ENCODE results near the gene FER.
"Not testable (repeated sequence)": the region's sequence is repeated elsewhere in the genome, so short reads cannot be mapped to it uniquely, and the experiment has no call there.

The FER gene

DNA sequence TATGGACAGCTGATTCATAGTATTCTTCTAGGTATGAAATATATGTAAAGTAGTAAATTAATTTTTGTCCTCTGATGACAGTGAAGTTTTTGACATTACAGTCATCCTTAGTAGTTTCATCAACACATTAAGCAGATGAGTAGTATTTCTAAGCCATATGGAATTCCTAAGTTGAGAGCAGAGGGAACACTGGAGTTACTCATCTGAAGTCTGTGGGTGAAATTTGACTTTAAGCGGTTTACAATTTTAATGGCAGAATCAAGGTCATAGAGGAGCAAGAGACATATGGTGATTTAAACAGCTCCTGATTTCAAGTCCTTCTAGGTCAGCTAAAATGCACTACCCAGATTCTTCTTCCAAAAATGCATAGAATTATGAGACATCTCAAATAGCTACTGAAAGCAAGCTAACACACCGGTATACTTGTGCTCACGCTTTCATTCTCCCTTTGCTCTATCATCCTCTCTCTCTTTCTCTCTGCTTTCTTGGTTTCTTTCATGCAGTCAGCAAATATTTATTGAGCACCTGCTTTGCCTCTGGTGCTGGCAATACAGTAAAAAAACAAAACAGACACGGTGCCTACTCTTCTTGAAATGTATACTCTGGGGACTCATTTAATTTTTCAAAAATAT is 235.9 kb downstream of the FER start:
- DNase-seq = no peak

DNA sequence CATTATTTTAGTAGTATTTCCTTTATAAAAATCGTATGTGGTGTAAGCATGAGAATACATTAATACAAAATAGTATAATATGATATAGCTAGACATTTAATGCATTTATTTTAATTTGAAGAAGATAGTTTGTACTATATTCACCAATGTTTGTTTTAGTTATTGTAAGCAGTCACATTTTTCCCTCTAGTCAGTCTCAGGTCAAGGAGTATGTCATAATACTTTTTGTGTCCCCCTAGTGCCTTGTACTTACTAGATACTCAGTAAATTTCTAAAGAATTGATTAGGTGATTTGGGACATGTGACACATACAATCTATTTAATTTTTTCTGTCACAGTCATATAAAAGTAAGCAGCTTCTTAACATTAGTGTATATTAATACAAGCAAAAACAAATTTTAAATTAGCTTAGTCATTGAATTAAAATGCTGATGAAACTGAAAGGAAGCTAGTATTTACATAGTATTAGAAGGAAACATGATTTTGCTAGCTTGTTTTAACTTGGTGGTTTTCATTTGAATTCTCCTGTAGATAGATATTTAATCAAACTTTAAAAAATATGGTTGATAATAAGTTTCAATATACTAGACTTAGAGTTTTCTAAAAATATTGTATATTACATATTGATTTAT is 242.2 kb downstream of the FER start:
- DNase-seq = no peak

DNA sequence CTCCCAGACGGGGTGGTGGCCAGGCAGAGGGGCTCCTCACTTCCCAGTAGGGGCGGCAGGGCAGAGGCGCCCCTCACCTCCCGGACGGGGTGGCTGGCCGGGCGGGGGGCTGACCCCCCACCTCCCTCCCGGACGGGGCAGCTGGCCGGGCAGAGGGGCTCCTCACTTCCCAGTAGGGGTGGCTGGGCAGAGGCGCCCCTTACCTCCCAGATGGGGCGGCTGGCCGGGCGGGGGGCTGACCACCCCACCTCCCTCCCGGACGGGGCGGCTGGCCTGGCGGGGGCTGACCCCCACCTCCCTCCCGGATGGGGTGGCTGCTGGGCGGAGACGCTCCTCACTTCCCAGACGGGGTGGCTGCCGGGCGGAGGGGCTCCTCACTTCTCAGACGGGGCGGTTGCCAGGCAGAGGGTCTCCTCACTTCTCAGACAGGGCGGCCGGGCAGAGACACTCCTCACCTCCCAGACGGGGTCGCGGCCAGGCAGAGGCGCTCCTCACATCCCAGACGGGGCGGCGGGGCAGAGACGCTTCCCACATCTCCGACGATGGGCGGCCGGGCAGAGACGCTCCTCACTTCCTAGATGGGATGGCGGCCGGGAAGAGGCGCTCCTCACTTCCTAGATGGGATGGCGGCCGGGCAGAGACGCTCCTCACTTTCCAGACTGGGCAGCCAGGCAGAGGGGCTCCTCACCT is 244.8 kb downstream of the FER start:
- DNase-seq = not testable (repeated sequence)

DNA sequence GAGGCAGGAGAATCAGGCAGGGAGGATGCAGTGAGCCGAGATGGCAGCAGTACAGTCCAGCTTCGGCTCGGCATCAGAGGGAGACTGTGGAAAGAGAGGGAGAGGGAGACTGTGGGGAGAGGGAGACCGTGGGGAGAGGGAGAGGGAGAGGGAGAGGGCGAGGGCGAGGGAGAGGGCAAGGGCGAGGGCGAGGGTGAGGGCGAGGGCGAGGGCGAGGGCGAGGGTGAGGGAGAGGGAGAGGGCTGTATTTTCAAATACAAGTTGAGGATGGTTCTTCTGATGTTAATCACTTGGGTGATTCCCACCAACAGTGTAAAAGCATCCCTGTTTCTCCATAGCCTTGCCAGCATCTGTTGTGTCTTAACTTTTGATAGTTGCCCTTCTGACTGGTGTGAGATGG is 245.7 kb downstream of the FER start:
- not testable (repeated sequence) for DNase-seq

DNA sequence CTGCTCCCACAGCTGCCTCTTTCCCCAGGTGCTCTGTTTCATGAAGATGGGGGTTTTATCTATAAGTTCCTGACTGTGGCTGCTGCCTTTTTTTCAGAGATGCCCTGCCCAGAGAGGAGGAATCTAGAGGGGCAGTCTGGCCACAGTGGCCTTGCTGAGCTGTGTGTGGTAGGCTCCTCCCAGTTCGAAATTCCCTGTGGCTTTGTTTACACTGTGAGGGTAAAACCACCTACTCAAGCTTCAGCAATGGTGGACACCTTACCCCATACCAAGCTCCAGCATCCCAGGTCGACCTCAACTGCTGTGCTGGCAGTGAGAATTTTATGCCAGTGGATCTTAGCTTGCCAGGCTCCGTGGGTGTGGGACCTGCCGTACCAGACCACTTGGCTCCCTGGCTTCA is 250.0 kb downstream of the FER start:
- DNase-seq = no peak

DNA sequence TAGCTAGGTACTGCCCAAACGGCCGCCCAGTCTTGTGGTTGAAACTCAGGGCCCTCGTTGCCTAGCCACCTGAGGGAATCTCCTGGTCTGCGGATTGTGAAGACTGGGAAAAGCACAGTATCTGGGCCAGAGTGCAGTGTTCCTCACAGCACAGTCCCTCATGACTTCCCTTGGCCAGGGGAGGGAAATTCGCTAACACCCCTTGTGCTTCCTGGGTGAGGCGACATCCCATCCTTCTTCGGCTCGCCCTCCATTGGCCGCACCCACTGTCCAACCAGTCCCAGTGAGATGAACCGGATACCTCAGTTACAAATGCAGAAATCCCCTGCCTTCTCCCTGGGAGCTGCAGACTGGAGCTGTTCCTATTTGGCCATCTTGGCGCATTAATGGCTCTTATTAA is 250.5 kb downstream of the FER start:
- DNase-seq = no peak

DNA sequence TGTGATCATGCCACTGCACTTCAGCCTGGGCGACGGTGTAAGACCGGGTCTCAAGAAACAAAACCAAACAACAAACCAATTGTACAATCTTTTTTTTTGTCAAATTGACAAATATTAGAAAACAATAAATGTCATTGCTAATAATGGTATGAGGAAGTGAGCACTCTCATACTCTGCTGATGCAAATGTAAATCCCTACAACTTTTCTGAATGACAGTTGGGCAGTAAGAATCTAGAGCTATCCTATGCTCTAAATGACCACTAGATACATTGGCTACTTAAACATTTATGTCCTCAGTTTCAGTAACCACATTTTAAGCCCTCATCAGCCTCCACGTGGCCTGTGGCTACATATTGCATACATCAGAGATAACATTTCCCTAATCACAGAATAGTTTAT is 256.2 kb downstream of the FER start:
- no peak for DNase-seq

DNA sequence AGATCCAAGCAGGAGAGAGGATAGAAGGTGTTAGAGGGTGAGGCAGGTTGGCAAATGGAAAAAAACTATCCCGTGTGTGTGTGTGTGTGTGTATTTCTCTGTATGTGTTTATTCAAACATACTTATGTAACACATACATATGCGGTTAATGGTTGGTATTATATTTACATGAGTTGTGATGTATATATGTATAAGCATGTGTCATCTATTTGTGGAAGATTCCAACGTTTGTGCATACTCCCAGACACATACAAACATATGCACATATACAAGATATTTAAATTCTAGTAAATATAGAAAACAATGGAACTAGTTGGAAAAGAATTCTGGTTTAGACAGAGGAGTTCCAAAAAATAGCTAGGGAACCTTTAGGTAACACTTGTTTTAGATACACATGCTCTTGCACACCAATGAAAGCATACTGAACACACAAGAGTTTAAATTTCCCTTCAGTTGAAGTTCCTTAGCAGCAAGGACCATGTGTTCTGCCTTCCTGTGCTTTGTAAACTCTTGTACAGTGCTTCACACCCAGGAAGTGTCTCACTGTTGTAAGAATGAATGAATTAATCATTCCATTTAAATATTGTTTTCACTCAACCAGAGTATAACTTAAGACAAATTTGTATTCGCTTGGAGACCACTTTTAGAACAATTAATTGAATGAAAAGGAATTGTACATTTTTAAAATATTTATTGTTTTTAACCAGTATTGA is 257.8 kb downstream of the FER start:
- DNase-seq = no peak

DNA sequence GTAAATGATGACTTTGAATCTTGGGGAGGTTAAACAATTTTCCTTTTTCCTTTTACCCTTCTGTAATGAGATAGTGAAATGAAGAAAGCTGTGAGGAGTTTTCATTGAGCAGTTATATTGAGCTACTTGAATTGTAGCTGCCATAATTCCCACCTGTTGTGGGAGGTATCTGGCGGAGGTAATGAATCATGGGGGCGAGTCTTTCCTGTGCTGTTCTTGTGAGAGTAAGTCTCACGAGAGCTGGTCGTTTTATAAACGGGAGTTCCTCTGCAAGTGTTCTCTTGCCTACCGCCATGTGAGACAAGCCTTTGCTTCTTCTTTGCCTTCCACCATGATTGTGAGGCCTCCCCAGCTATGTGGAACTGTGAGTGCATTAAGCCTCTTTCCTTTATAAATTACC is 258.4 kb downstream of the FER start:
- DNase-seq = no peak

DNA sequence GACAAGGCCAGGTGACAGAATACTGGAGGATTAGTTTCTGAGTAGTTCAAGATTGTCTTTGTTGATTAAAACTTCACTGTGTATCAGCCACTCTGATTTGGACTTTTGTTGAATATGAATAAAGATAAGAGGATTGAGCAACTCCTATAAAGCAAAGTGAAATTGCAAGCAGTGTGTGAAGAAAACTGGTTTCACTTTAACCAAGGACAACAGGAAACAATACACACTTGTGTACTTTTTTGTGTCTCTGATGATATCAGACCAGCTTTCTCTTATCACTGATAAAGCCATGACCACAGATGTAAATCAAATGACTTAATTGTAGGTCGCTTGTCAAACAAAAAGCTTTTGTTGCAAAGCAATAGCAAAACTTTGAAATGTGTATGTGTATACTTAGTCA is 268.6 kb downstream of the FER start:
- no peak for DNase-seq

DNA sequence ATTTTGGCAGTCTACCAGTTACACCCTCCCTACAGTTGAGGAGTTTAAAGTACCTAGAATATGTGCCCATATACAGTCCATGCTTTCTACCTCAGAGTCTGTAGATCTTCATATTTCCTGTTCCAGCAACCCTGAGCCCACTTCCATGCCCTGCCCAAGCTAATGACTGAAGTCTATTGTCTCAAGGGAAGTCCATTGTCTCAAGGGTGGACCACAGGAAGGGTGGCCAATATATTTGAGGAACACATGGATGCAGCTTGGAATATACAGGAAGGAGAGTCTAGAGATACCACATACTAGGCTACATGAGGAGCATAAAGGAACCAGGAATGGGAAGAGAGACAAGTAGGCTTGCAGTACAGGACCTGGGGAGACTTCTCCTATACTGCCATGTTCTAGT is 274.4 kb downstream of the FER start:
- no peak for DNase-seq

DNA sequence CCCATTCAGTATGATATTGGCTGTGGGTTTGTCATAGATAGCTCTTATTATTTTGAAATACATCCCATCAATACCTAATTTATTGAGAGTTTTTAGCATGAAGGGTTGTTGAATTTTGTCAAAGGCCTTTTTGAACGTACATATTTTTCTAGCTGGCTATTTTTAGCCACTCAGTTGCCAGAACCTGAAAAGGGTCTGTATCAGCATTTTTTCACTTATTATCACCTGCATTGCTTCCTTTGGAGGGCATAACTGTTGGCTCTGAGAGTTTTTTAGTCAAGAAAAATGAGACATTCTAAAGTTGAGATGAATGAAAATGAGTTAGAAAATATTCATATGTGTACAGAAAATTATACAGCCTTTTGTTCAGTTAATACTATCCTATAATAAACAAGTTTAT is 278.0 kb downstream of the FER start:
- DNase-seq = not testable (repeated sequence)

DNA sequence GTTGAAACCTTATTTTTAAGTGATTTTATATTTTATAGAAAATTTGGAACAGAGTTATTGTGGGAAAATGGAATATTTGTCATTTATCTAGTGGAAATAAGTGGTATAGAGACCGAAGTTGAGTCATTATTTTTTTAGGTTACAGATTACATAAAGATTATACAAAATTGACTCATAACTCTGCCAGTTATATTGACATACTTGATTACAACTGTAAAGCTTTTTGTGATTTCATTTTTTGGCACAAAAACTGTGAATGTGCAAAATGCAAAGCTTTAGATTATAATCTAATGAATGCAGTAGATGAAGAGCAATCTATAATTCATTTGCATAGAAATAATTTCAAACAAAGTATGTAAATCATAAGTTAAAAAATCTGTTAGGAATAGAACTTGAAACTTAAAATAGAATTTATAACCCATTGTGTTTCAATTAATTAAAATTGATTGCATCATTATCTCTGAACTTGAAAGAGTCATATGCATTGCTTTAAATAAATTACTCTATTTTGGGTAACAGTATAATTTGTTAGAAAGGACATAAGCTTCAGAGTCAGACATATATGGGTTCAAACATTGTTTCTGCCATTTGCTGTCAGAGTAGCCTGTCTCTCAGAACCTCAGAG is 280.4 kb downstream of the FER start:
- no peak for DNase-seq

DNA sequence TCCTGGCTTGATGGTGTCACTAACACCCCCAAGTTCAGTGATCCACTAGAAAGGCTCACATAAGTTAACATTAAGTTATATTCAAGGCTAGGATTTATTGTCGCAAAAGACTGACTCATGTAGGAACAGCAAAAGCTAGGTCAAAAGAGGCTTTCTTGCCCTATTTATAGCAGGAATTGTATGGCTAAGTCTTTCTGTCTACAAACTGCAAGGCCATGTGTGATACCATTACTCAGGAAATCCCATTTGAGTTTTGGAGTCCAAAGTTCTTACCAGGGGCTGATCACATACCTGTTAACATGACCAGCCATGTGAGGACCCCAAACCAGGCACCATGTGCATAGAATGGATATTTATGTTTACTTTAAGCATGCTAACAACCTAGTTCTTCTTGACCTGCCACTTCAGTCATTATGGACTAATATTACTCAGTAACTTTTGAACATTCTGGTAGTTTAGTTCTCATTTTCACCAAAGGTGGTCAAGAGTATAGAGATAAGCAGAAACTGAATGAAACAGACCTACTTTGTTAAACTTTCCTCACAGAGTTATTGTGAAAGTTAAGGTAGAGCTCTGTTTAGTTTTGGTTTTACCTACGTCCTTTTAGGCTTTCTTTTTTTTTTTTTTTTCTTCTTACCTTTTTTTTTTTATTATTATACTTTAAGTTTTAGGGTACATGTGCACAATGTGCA is 281.1 kb downstream of the FER start:
- DNase-seq = no peak

DNA sequence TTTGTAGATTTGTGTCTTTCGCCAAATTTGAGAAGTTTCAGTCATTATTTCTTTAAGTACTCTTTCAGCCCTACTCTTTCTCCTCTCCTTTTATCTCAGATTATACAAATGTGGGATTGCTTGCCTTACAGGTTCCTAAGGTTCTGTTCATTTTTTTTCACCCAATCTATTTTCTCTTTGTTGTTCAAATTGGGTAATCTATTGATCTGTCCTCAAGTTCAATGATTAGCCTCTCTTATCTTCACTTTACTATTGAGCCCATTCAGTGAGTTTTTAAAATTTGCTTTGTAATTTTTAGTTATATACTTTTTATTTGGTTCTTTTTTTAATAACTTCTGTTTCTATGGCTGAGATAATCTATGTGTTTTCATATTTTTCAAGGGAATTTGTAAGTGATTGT is 282.1 kb downstream of the FER start:
- DNase-seq = no peak

DNA sequence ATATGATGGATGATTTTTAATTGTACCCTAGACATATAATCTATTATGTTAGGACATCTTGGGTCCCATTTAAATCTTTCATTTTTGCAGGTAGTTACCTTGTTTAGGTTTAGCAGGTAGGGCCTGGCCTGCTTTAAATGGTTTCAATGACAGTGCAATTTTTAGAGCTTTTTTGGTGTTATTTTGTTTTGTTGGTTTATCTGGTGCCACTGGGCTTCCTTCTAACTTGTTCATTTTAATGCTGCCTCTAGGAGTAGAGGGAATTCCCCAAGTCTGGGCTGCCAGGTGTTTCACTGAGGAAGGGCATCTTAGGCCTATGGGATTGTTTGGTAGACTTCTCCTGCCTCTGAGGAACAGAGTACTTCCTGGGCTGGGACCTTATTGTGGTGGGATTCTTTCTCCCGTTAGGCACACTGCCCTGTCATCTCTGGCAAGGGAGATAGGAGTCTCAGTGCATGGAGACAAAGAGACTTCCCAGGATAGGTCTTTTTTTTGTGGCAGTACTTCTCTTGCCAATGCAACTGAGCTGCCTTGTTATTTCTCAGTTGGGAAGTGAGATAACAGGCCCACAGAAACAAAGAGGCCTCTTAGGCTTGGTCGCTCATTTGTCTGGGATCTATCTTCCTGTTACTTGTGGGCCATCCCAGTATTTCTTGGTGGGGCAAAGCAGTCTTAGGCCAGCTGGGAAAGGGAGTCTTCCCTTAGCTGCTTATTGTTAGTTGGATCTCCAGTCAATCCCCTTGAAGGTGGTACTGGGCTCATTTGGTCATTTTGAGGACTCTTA is 282.9 kb downstream of the FER start:
- DNase-seq = no peak

DNA sequence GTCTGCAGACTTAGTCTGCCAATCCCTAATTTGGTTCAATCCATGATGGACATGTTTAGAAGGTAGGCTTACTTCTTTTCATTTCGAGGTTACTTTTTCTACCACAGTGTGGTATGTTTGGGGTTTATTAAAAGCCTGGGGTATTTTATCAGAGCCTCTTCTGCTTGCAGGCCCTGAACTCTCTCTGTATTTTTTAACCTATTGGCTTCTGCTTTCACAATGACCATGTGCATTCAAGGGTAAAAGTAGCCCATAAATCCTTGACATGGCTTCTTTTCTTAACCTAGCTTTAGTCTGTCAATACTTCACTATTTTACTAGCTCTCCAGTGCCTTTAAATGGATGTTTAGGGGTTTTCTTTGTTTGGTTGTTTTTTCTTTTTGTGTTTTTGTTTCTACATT is 286.6 kb downstream of the FER start:
- no peak for DNase-seq

DNA sequence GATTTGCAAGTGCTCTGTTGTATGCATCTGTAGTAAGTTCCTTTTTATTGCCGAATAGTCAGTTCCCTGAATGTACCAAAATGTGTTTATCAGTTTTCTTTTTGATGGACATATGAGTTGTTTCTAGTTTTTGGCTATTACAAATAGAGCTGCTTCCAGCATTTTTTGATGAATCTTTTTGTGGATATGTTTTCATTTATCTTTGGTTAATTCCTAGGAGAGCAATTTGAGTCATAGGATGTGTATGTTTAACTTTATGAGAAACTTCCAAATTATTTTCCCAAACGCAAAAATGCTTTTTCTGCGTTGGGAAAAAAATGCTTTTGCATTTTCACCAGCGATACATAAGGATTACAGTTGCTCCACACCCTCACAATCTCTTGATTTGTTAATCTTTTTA is 287.7 kb downstream of the FER start:
- no peak for DNase-seq

DNA sequence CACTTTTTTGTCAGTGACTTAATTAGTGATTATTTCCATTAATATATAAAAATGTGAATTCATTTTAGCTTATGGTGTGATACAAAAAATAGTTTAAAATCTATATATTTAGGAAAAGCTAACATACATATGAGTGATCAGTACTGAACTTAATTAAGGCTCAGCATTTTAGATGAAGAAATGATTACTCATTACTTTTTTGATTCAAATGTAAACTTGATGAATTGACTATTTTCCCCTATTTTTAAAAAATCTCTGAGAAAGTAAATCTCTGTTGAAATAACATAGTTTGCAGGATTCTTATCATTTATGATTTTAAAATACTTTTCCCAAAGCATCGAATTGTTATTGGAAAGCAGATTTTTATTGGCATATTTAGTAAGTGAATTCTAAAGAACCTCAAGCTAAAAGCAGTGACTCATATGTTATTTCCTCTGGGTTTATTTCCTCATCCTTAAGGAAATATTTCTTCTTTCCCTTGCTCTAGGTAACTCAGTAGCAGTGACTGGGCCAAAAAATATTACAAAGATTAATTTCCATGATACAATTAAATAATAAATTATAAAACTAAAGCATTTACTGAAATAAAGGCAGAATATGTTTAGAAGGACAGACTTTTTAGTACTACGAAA is 290.6 kb downstream of the FER start:
- no peak for DNase-seq

DNA sequence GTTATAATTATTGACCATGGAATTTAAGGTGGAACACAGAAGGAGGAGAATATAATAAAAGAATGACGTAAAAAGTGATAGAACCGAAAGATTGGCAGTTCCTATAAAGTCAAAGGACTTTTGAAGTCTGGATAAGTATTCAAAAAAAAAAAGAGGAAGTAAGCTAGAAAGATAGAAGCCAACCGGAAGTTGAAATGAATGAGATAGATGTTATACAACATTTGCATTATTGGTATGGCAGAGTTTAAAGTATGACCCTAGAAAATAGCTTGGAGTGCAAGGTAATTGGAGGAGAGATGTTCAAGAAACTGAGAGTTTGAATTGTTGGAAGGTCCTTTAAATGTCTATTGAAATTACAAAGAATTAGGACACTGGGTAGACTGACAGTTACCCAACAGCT is 293.6 kb downstream of the FER start:
- DNase-seq = no peak

DNA sequence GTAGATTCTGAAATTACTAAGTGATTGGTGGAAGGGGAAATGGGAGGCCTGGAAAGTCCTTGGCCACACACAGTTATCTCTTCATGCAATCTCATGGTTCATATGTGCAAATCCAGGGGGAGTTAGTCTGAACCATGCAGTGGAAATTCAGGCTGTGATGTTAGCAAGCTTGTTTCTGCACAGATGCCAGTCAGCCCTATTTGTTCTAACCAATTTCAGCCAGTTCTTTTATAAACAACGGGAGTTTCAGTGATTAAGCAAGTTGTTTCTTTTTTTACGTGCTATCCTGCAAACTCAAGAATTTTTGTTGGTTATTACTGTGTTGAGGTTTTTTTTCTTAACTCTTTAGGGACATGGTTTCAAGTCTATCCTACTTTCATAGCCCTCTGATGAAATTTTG is 298.0 kb downstream of the FER start:
- no peak for DNase-seq

DNA sequence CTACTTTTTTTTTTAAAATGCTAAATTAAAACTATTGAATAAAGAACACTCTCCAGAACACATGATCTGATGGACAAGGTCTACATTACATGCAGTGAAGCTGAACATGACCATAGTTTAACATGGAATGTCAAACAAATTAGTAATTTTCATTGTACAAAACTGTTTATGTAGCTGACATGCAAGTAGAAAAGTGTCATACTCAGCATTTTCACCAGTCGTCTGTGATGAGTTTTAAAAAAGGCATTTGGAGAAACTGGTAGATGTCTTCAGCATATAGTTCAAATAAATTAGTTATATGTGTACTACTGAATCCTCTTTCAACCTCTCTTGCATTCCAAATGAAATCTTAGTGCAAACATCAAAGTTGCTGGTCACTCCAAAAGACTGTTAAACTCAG is 301.9 kb downstream of the FER start:
- no peak for DNase-seq

Measured in activated CD4-positive, alpha-beta T cell treated with anti-CD3 and anti-CD28 coated beads for 1 hour (primary cell).